GM10266 (cell line): Measurements from ENCODE around the gene ADCY4.

Experiments
- DNase-seq: peaks from one replicate; pipeline ENCODE4 v3.0.0; 2012; ENCODE audit errors: extremely low spot score
- CTCF ChIP-seq: IDR thresholded peaks from 2 replicates; pipeline ENCODE4 v1.5.1; 2012; ENCODE audit warnings: mild to moderate bottlenecking, low read depth; ENCODE audit not compliant: control insufficient read depth, insufficient read depth; ENCODE audit errors: missing control alignments

ADCY4 gene

GRCh38 chr14:24347134-24347533 is 12.3 kb upstream of the ADCY4 start:
- DNase-seq, result no peak
- no peak for TF ChIP-seq CTCF

- no peak for TF ChIP-seq CTCF
- DNase-seq, result no peak
Observed at GRCh38 chr14:24343795-24344660, 9.2 kb upstream of the ADCY4 start.

GRCh38 chr14:24342889-24343288 is 8.0 kb upstream of the ADCY4 start:
- no peak for DNase-seq
- TF ChIP-seq CTCF, result no peak

- DNase-seq, result no peak
- no peak for TF ChIP-seq CTCF
Observed at GRCh38 chr14:24340606-24341005, 5.7 kb upstream of the ADCY4 start.

GRCh38 chr14:24339284-24340151 is 4.6 kb upstream of the ADCY4 start, which contains the start of gene RIPK3:
RIPK3 (minus strand) TSS chr14:24339991; CDS start chr14:24339826, 165 bp downstream.
- TF ChIP-seq CTCF, result no peak
- peak; percentile 79 for DNase-seq

- DNase-seq, result no peak
Observed at GRCh38 chr14:24338843-24339242, 4.0 kb upstream of the ADCY4 start.

More at GRCh38 chr14:24338843-24339242, 4.0 kb upstream of the ADCY4 start:
- no peak for TF ChIP-seq CTCF
